A549 (cell line): ENCODE data around the gene FXR1.

Source experiments
- EP300 ChIP-seq, 2 experiments: fragments of >200 bp; sonication (Bioruptor Twin); formaldehyde crosslinking; IDR thresholded peaks; 2 replicates in 1 of 2; 3 replicates in 1 of 2; pipeline ENCODE4 v1.6.1; 2016 to 2017
- HDAC2 ChIP-seq: fragments of 200-600 bp; sonication (generic); IDR thresholded peaks from 2 replicates; pipeline ENCODE4 v1.6.1; 2016
- KDM5A ChIP-seq: fragments of 200-600 bp; sonication (generic); IDR thresholded peaks from 2 replicates; pipeline ENCODE4 v1.6.1; 2016; ENCODE audit warnings: antibody characterized with exemption, mild to moderate bottlenecking
- POLR2A ChIP-seq: IDR thresholded peaks from 2 replicates; pipeline ENCODE4 v1.6.1; 2012; ENCODE audit warnings: mild to moderate bottlenecking, low read length
- RAD21 ChIP-seq, 2 experiments: fragments of >200 bp in 1 of 2; sonication (Bioruptor Twin) in 1 of 2; formaldehyde crosslinking in 1 of 2; IDR thresholded peaks in 1 of 2; conservative IDR thresholded peaks in 1 of 2; 2 replicates in 1 of 2; 3 replicates in 1 of 2; pipeline ENCODE4 v1.6.1; 2012 to 2018; ENCODE audit warnings: inconsistent platforms in 1 of 2
- RFX5 ChIP-seq: fragments of 450-650 bp; IDR thresholded peaks from 2 replicates; pipeline ENCODE4 v1.7.1; 2014; ENCODE audit warnings: antibody characterized with exemption, mild to moderate bottlenecking, moderate library complexity
- TF ChIP-seq, protein P1 (sequence below): fragments of >200 bp; sonication (Bioruptor Twin); formaldehyde crosslinking; IDR thresholded peaks from 3 replicates; pipeline ENCODE4 v1.5.1; 2016
- TF ChIP-seq, protein P2 (sequence below): fragments of 450-650 bp; IDR thresholded peaks from 2 replicates; pipeline ENCODE4 v1.6.1; 2014; ENCODE audit warnings: antibody characterized with exemption
- TF ChIP-seq, protein P3 (sequence below): fragments of 150-350 bp; IDR thresholded peaks from 2 replicates; pipeline ENCODE4 v1.6.1; 2014; ENCODE audit warnings: low read depth, mild to moderate bottlenecking, low read length
- TF ChIP-seq, protein P4 (sequence below): IDR thresholded peaks from 2 replicates; pipeline ENCODE4 v1.6.1; 2012

DNA sequence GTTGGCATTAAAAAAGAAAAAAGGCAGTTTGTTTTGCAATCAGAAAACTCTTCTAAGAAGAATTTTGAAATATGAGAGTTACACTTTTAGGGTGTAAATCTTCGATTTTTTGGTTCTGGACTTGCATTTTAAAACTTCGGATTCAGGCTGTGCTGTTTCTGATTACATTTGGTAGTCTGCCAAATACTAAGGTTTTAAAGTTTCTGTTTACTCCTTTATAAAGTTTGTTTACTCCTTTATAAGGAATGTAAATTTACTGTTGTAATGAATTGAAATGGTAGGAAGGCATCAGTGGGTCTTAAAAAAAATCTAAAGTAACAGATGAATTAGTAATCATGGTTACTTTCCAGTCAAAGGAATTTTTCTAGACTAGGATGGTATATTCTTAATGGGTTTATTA lies 14.1 kb downstream of the FXR1 start:
- TF ChIP-seq HDAC2 (no peak), RAD21 (conservative IDR thresholded peaks at IDR 0.05 in 1 of 2, IDR thresholded peaks at IDR 0.05 in 1 of 2) (no peak), POLR2A (no peak), EP300 (IDR thresholded peaks at IDR 0.05) (no peak), KDM5A (no peak), RFX5 (no peak)
- TF ChIP-seq, protein P1, sequence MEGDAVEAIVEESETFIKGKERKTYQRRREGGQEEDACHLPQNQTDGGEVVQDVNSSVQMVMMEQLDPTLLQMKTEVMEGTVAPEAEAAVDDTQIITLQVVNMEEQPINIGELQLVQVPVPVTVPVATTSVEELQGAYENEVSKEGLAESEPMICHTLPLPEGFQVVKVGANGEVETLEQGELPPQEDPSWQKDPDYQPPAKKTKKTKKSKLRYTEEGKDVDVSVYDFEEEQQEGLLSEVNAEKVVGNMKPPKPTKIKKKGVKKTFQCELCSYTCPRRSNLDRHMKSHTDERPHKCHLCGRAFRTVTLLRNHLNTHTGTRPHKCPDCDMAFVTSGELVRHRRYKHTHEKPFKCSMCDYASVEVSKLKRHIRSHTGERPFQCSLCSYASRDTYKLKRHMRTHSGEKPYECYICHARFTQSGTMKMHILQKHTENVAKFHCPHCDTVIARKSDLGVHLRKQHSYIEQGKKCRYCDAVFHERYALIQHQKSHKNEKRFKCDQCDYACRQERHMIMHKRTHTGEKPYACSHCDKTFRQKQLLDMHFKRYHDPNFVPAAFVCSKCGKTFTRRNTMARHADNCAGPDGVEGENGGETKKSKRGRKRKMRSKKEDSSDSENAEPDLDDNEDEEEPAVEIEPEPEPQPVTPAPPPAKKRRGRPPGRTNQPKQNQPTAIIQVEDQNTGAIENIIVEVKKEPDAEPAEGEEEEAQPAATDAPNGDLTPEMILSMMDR = no peak
- TF ChIP-seq, protein P2, sequence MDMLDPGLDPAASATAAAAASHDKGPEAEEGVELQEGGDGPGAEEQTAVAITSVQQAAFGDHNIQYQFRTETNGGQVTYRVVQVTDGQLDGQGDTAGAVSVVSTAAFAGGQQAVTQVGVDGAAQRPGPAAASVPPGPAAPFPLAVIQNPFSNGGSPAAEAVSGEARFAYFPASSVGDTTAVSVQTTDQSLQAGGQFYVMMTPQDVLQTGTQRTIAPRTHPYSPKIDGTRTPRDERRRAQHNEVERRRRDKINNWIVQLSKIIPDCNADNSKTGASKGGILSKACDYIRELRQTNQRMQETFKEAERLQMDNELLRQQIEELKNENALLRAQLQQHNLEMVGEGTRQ = no peak
- TF ChIP-seq, protein P3, sequence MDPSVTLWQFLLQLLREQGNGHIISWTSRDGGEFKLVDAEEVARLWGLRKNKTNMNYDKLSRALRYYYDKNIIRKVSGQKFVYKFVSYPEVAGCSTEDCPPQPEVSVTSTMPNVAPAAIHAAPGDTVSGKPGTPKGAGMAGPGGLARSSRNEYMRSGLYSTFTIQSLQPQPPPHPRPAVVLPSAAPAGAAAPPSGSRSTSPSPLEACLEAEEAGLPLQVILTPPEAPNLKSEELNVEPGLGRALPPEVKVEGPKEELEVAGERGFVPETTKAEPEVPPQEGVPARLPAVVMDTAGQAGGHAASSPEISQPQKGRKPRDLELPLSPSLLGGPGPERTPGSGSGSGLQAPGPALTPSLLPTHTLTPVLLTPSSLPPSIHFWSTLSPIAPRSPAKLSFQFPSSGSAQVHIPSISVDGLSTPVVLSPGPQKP = no peak
- TF ChIP-seq, protein P4, sequence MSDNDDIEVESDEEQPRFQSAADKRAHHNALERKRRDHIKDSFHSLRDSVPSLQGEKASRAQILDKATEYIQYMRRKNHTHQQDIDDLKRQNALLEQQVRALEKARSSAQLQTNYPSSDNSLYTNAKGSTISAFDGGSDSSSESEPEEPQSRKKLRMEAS = no peak
